Activated CD8-positive, alpha-beta memory T cell treated with anti-CD3 and anti-CD28 coated beads, Interleukin-2, amount 50 U/mL, for 1 hour (primary cell): ENCODE results near the gene PPARA.
A peak's percentile ranks its signal among the peaks of the same experiment; 100 is the strongest.
"Not testable (repeated sequence)": the region's sequence is repeated elsewhere in the genome, so short reads cannot be mapped to it uniquely, and the experiment has no call there.

Experiments used
- DNase-seq: peaks from one replicate; pipeline ENCODE4 v3.0.0-alpha.2; 2020; ENCODE audit errors: extremely low read depth

Gene PPARA

GRCh38 chr22:46244771-46245170, 94.4 kb downstream of the PPARA start:
- no peak for DNase-seq

- no peak for DNase-seq
Measured at GRCh38 chr22:46245511-46245910, 95.2 kb downstream of the PPARA start.

DNA sequence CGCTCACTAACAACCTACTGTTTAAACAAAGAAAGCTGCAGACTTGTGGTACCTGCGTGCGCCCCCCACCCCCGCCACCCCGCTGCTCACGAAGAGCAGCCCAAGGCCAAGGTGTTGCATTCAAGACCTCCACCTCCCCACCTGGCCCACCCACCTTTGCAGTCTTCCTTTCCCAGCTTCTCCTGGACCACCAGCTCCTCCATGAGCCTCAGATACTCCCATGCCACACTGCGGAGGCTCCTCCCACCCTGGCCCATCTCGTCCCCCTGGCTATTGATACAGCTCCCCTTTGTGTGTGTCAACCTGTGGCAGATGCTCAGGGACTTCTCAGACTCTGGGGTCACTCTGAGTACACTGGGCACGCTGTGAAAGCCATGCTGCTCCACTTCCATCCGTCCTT, 95.9 kb downstream of the PPARA start:
- no peak for DNase-seq

GRCh38 chr22:46247443-46247975, 97.2 kb downstream of the PPARA start:
- no peak for DNase-seq

DNA sequence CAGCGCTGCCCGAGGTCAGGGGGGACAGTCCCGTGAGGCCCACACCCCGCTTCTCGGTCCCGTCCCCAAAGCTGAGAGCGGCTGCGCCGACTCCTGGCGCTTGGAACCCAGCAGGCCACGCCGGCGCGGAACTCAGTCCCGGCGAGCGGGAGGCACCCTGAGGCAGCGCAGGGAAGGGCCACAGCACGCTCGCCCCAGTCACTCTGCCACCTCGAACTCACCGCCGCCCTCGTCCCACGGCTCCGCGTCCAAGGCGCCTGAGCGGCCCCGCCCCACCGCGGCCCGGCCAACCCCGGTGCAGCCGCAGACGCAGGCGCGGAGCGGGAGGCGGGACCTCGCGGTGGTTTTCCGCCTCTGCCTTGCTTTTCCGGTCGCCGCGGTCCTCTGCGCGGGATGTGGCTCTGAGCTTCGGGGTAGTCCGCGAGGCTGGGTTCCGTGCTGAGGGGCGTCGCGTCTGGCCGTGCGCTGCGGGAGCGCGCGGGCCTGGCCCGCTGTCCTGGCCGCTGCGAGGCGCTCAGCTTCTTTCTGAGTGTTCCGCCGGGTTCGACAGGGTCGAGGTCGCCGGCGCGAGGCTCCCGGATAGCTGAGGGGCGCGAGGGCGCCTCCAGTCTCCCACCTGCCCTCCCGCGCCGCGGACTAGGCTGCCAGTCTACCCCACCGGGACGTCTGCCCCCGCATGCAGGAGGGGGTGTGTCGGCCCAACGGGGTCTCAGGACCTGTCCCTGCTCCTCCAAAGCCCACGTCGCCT, 99.9 kb downstream of the PPARA start, which contains the start of gene CDPF1:
Gene CDPF1, minus strand, starts transcription at position 259 of the 748 bp plus-strand sequence. CDS start 2,009 bp downstream, outside the sequence.
- DNase-seq, result peak; percentile 67

DNA sequence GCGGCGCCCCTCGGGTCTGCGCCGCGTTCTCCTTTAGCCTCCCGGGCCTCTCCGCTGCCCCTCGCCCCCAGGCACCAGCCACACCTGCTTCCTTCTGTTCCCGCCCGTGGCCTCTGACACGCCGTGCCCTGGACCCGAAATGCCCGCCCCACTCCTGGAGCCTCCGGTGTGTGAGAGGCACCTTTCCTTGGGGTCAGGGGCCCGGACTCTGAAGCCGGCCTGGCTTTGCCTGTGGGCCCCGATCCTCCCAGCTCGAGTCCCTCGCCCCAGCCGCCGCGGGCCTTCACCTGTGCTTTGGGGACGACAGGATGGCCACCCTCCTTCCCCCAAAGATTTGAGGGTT, 100.4 kb downstream of the PPARA start:
- no peak for DNase-seq

- DNase-seq, result no peak
Measured at GRCh38 chr22:46251266-46251665, 100.9 kb downstream of the PPARA start.

- no peak for DNase-seq
Measured at GRCh38 chr22:46251816-46252380, 101.6 kb downstream of the PPARA start.

DNA sequence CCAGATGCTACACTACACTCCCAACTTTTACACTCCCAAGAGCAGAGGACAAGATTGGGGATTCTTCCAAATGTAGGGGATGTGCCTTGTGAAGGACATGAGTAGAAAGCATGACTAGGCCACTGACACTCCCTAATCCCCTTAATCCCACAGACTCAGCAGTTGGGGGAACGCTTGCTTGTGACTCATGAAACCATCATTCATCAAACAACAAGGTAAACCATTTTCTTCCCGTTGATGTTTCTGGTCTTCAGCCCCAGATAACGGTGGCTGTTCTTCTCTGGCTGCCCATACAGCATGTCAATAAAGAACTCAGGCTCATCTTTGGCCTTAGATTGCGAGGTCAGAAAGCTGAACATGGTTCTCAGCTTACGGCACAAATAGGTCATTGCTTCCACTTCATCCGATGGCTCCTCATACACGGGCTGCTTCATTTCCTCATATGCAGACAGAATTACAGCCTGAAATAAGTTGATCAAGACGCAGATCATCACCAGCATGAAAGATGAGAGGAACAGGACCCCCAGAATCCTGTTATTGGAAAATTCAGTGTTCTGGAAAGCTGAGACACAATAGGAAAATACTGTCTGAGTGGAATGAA, 106.1 kb downstream of the PPARA start:
- no peak for DNase-seq

- DNase-seq, result no peak
Measured at GRCh38 chr22:46259374-46259773, 109.0 kb downstream of the PPARA start.

GRCh38 chr22:46260038-46260437, 109.7 kb downstream of the PPARA start:
- DNase-seq, result no peak

GRCh38 chr22:46262449-46263215, 112.3 kb downstream of the PPARA start:
- no peak for DNase-seq

GRCh38 chr22:46263216-46263590, 112.9 kb downstream of the PPARA start, which contains the start of gene PKDREJ:
Gene PKDREJ, minus strand, starts transcription at chr22:46263343. Its CDS starts 21 bp downstream, at chr22:46263322.
- no peak for DNase-seq

- not testable (repeated sequence) for DNase-seq
Measured at GRCh38 chr22:46264520-46264919, 114.2 kb downstream of the PPARA start.

DNA sequence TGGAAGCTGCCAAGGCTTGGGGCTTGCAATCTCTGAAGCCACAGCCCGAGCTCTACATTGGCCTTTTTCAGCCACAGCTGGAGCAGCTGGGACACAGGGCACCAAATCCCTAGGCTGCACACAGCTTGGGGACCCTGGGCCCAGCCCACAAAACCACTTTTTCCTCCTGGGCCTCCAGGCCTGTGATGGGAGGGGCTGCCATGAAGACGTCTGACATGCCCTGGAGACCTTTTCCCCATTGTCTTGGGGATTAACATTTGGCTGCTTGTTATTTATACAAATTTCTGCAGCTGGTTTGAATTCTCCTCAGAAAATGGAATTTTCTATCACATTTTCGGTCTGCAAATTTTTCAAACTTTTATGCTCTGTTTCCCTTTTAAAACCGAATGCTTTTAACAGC, 115.3 kb downstream of the PPARA start:
- not testable (repeated sequence) for DNase-seq

DNA sequence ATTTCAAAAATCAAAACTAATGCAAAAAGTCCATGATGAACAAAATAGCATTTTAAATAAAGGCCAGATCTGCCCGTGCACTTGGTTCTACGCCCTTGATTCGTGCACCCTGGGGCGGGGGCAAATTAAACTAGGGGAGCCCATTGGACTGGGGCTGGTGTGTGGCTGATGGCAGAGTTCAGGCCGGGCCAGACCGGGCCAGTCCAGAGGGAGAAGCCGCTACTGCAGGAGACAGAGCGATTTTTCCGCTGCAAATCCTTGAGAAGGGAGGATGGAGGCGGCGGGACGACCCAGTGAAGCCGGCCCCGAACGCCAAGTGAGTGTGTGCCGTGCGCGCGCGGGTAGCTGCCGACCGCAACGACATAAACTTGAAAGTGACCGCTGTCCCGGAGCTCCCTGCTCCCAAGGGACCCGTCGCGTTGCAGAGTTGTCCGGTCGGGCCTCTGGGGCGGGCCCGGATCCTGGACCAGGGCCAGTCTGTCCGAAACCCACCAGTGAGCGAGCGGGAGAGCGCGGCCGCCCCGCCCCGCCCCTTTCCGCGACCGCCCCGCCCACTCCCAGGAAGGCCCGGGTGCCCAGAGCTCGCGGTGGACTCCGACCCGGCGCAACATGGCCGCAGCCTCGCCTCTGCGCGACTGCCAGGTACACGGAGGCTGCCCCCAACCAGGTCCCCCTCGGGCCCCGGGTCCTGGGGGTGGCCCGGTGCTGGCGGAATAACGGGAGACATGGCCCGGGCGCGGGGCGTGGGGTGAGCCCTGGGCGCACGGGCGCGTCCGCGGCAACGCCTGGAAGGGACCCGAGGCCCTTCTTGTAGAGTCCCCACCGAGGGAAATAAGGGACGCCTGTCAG, 117.3 kb downstream of the PPARA start, which contains the start of gene TTC38:
Gene TTC38, plus strand, starts transcription at position 578 of the 849 bp plus-strand sequence. Its CDS starts 32 bp downstream, at position 610.
- DNase-seq, result no peak

GRCh38 chr22:46269564-46269963, 119.2 kb downstream of the PPARA start:
- DNase-seq, result no peak

- DNase-seq, result no peak
Measured at GRCh38 chr22:46272196-46272595, 121.9 kb downstream of the PPARA start.

DNA sequence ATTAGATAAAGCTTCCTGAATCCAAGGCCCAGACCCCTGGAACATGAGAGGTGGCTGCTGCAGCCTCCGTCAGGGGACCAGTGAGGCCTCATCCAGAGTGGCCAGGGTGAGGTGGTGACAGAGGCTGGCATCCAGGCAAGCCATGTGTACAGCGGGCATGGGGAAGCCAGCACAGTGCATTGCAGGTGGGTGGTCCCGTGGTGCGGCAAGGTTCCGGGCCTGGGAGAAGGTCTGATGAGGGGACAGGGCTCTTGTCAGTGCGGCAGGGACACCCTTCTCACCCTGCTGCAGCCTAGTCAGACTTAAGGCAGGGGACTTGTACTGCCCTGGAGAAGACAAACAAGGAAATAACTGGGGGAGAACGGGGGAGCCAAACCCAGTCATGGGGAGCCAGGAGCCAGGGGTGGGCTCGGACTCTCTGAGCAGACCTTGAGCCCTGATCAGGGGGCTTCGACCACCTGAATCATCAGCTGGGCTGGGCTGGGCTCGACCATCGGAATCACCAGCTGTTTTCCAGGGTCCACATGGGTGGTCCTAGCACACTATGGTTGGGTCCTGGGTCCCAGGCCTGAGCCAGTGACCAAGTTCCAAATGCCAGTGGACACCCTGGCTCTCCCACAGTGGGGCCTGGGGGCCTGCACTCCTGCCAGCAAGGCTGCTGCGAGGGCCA, 122.6 kb downstream of the PPARA start:
- DNase-seq, result no peak

DNA sequence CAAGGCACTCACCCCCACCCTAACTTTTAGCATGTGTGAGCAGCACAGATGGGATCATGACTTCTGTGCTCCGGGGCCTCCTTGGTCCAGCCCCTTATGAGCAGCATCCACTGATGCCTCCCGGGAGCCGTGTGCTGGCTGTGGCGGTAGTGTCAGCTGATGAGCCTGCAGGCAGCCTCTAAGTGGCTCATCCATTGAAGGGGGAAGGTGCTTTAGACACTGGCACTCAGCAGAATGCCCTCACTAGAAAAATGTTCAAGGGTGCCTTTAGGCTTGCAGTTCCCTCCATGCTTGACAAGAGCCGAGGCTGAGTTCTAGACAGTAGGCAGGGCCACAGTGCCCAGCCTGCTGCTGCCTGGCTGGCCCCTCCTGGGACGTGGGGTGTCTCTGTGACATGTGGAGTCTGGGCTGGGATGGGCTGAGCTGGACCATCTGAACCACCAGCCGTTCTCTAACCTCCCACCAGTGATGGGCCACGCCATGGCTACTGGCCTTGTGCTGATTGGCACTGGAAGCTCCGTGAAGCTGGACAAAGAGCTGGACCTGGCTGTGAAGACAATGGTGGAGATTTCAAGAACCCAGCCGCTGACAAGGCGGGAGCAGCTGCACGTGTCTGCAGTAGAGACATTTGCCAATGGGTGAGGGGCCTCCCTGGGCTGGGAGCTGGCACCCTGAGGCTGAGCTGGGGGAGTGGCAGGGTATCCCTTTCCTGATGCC, 123.3 kb downstream of the PPARA start:
- DNase-seq, result no peak
